ENCODE data around the gene MYRIP. TPM values are rescaled to one million over a fixed set of nuclear protein-coding genes. Genes with fewer than 3 reads are reported as not detected.

The MYRIP gene
- total RNA-seq, 1 experiment from 2014 or later: 1.6 TPM

DNA sequence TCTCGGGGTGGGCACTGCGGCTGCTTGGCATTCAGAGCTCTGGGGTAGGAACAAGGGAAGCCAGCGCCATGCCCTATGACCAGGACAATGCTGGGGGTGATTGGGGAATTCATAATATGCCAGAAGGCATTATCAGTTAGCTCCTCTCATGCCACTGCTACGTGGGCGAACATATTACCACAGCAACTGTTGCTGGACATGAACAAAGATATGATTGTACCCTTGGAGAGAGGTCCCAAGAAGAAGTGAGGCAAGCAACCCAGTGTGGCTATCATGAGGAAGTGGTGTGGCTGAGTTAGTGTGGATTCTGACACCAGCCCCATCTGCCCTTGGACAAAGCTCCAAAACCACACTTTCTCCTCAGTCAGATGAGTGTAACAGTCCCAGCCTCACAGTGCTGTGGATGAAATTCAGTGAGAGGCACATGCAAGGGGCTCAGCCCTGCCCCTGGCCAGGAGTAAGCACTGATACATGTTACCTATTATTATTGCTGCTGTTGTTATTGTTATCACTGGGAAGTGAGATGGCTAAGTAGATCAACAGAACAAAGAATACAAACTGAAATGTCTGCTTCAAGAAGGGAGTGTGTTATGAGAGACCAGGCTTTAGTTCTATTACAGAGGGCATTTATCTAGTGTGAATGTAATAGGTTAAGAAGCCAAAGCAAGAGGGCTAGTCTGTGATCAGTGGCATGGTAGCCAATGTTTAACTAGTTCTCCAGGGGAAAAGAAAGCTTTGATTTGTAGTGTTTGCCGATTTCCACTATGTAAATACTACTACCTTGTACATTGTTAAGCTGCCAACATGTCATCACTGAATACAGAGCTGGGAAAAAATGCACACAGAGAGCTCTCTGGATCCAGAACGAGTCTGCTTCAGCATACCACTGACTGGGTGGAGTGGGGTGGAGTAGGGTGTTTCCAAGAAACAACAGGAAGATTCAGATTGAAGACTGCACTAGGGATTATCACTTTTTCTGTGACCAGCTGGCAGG is 277.8 kb downstream of the MYRIP start:
- Mint-ChIP-seq H3K4me1 (peaks cover 5% of the 10 kb centered on the region), H3K27ac (no peak overlapping the region), H3K27me3 (ENCODE audit: low read depth) (no peaks in the 10 kb centered on the region), H3K36me3 (no peaks in the 10 kb centered on the region), H3K9me3 (peaks cover 5% of the 10 kb centered on the region; the same call in 1 of the 2 replicates), H3K4me3 (no peak overlapping the region)
- no peak for ATAC-seq
- no peak for DNase-seq (ENCODE audit: low spot score)
- ChIA-PET CTCF (no interaction called here), POLR2A (no interaction called here)
- TF ChIP-seq SOX15 (CRISPR knock-in tag; IDR thresholded peaks at IDR 0.05): no peak

DNA sequence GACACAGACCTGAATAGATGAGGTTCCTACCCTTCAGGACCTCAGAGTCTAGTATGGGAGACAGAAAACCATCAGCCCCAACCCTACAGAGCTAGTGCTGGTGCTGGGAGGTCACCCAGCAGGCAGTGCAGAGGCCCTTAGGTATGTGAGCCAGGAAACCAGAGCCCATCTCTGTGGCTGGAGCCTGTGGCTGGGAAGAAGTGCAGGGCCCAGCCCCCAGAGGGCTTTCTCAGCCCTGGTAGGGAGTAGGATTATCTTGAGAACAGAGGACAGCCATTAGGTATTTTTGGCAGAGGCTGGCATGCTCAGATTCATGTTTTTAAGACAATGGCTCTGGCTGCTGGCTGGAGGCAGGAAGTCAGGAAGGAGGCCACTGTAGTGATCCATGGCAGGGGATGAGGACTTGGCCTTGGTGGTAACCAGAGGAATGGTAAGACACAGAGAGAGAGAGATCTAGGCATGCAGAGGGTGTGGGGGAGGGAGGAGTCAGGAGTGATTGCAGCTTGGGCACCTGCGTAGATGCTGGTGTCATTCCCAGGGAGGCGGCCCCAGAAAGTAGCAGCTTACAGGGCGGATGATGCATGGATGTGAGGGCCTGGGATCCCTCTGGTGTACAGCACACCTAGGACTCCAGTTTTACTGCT is 279.2 kb downstream of the MYRIP start:
- peak; percentile 82 for ATAC-seq
- Mint-ChIP-seq H3K36me3 (no peaks in the 10 kb centered on the region), H3K4me1 (peaks cover 5% of the 10 kb centered on the region), H3K27me3 (ENCODE audit: low read depth) (no peaks in the 10 kb centered on the region), H3K4me3 (no peak overlapping the region), H3K9me3 (peaks cover under 1% of the 10 kb centered on the region; the same call in 1 of the 2 replicates), H3K27ac (no peak overlapping the region)
- TF ChIP-seq MXD4 (CRISPR knock-in tag; IDR thresholded peaks at IDR 0.05; ENCODE audit: borderline replicate concordance) (no peak), CBFB (CRISPR knock-in tag; IDR thresholded peaks at IDR 0.05; ENCODE audit: low read depth) (no peak), TEAD4 (CRISPR knock-in tag; IDR thresholded peaks at IDR 0.05) (no peak), EMX1 (CRISPR knock-in tag; IDR thresholded peaks at IDR 0.05) (no peak), TP53 (CRISPR knock-in tag; IDR thresholded peaks at IDR 0.05) (no peak), ZBTB21 (CRISPR knock-in tag; IDR thresholded peaks at IDR 0.05; ENCODE audit: borderline replicate concordance) (no peak), FOXK1 (CRISPR knock-in tag; IDR thresholded peaks at IDR 0.05) (no peak), NFYB (CRISPR knock-in tag; conservative IDR thresholded peaks at IDR 0.05; ENCODE audit: low read depth) (no peak), PRRX2 (CRISPR knock-in tag; IDR thresholded peaks at IDR 0.05) (no peak), ZBTB43 (CRISPR knock-in tag; IDR thresholded peaks at IDR 0.05) (no peak), GTF2I (CRISPR knock-in tag; conservative IDR thresholded peaks at IDR 0.05) (no peak), PREB (CRISPR knock-in tag; IDR thresholded peaks at IDR 0.05; ENCODE audit: borderline replicate concordance) (no peak), ZNF281 (CRISPR knock-in tag; IDR thresholded peaks at IDR 0.05) (no peak), ZSCAN18 (CRISPR knock-in tag; IDR thresholded peaks at IDR 0.05) (no peak)
- TF ChIP-seq, protein P1, sequence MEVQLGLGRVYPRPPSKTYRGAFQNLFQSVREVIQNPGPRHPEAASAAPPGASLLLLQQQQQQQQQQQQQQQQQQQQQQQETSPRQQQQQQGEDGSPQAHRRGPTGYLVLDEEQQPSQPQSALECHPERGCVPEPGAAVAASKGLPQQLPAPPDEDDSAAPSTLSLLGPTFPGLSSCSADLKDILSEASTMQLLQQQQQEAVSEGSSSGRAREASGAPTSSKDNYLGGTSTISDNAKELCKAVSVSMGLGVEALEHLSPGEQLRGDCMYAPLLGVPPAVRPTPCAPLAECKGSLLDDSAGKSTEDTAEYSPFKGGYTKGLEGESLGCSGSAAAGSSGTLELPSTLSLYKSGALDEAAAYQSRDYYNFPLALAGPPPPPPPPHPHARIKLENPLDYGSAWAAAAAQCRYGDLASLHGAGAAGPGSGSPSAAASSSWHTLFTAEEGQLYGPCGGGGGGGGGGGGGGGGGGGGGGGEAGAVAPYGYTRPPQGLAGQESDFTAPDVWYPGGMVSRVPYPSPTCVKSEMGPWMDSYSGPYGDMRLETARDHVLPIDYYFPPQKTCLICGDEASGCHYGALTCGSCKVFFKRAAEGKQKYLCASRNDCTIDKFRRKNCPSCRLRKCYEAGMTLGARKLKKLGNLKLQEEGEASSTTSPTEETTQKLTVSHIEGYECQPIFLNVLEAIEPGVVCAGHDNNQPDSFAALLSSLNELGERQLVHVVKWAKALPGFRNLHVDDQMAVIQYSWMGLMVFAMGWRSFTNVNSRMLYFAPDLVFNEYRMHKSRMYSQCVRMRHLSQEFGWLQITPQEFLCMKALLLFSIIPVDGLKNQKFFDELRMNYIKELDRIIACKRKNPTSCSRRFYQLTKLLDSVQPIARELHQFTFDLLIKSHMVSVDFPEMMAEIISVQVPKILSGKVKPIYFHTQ (CRISPR knock-in tag; IDR thresholded peaks at IDR 0.05): no peak
- TF ChIP-seq, protein P2, sequence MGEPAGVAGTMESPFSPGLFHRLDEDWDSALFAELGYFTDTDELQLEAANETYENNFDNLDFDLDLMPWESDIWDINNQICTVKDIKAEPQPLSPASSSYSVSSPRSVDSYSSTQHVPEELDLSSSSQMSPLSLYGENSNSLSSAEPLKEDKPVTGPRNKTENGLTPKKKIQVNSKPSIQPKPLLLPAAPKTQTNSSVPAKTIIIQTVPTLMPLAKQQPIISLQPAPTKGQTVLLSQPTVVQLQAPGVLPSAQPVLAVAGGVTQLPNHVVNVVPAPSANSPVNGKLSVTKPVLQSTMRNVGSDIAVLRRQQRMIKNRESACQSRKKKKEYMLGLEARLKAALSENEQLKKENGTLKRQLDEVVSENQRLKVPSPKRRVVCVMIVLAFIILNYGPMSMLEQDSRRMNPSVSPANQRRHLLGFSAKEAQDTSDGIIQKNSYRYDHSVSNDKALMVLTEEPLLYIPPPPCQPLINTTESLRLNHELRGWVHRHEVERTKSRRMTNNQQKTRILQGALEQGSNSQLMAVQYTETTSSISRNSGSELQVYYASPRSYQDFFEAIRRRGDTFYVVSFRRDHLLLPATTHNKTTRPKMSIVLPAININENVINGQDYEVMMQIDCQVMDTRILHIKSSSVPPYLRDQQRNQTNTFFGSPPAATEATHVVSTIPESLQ (CRISPR knock-in tag; IDR thresholded peaks at IDR 0.05): no peak
- TF ChIP-seq, protein P3, sequence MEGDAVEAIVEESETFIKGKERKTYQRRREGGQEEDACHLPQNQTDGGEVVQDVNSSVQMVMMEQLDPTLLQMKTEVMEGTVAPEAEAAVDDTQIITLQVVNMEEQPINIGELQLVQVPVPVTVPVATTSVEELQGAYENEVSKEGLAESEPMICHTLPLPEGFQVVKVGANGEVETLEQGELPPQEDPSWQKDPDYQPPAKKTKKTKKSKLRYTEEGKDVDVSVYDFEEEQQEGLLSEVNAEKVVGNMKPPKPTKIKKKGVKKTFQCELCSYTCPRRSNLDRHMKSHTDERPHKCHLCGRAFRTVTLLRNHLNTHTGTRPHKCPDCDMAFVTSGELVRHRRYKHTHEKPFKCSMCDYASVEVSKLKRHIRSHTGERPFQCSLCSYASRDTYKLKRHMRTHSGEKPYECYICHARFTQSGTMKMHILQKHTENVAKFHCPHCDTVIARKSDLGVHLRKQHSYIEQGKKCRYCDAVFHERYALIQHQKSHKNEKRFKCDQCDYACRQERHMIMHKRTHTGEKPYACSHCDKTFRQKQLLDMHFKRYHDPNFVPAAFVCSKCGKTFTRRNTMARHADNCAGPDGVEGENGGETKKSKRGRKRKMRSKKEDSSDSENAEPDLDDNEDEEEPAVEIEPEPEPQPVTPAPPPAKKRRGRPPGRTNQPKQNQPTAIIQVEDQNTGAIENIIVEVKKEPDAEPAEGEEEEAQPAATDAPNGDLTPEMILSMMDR (IDR thresholded peaks at IDR 0.05): no peak
- POLR2A ChIA-PET: no interaction called here
- no peak for DNase-seq (ENCODE audit: low spot score)
- CTCF ChIA-PET: no interaction called here
